HG03565 (cell line): ENCODE data around the gene MAP4K4.

Experiments used
- ATAC-seq: cut with Tn5 transposase; IDR thresholded peaks from one replicate; pipeline ENCODE4 v1.9.1; 2021; ENCODE audit warnings: mild to moderate bottlenecking, moderate library complexity; ENCODE audit not compliant: unreplicated experiment

Gene MAP4K4

GRCh38 chr2:101720732-101721131 lies 23.2 kb downstream of the MAP4K4 start:
- ATAC-seq: no peak

- no peak for ATAC-seq
Observed at GRCh38 chr2:101722864-101723263, 25.4 kb downstream of the MAP4K4 start.

- ATAC-seq: no peak
Observed at GRCh38 chr2:101723371-101724124, 26.0 kb downstream of the MAP4K4 start.

- ATAC-seq: no peak
Observed at GRCh38 chr2:101724125-101724474, 26.6 kb downstream of the MAP4K4 start.

GRCh38 chr2:101725038-101725437 lies 27.5 kb downstream of the MAP4K4 start:
- no peak for ATAC-seq

- ATAC-seq: no peak
Observed at GRCh38 chr2:101725515-101726192, 28.1 kb downstream of the MAP4K4 start.

GRCh38 chr2:101728865-101729264 lies 31.4 kb downstream of the MAP4K4 start:
- ATAC-seq: no peak

- ATAC-seq: no peak
Observed at GRCh38 chr2:101729521-101730190, 32.1 kb downstream of the MAP4K4 start.

GRCh38 chr2:101731221-101732054 lies 33.9 kb downstream of the MAP4K4 start:
- no peak for ATAC-seq

- ATAC-seq: no peak
Observed at GRCh38 chr2:101732199-101732598, 34.7 kb downstream of the MAP4K4 start.

GRCh38 chr2:101732773-101733256 lies 35.3 kb downstream of the MAP4K4 start:
- no peak for ATAC-seq

GRCh38 chr2:101733257-101733993 lies 35.9 kb downstream of the MAP4K4 start:
- ATAC-seq: no peak

GRCh38 chr2:101734505-101735165 lies 37.1 kb downstream of the MAP4K4 start:
- ATAC-seq: no peak

- no peak for ATAC-seq
Observed at GRCh38 chr2:101735166-101735533, 37.6 kb downstream of the MAP4K4 start.

GRCh38 chr2:101736233-101736632 lies 38.7 kb downstream of the MAP4K4 start:
- ATAC-seq: no peak

- no peak for ATAC-seq
Observed at GRCh38 chr2:101736861-101737291, 39.4 kb downstream of the MAP4K4 start.

- no peak for ATAC-seq
Observed at GRCh38 chr2:101737478-101738255, 40.2 kb downstream of the MAP4K4 start.

GRCh38 chr2:101738649-101739048 lies 41.1 kb downstream of the MAP4K4 start:
- ATAC-seq: no peak

- ATAC-seq: no peak
Observed at GRCh38 chr2:101740555-101740964, 43.1 kb downstream of the MAP4K4 start.
